ENCODE measurements around the gene TDRD7. TPM values are rescaled to one million over a fixed set of nuclear protein-coding genes. Genes with fewer than 3 reads are reported as not detected.

Gene TDRD7
- total RNA-seq, 1 experiment from 2014 or later = 2.8 TPM

- ATAC-seq (no peak), DNase-seq (ENCODE audit: low spot score) (no peak)
- CTCF ChIA-PET = interaction anchor here (0.5 to 3.5 kb wide), 3 partner anchors 9 to 832 kb away, joined by 3 to 16 read pairs (median 3); no protein-coding TSS in a partner anchor
- TF ChIP-seq EMX1 (CRISPR knock-in tag; IDR thresholded peaks at IDR 0.05) (no peak), FOXP4 (CRISPR knock-in tag; IDR thresholded peaks at IDR 0.05) (no peak), FOXP1 (CRISPR knock-in tag; IDR thresholded peaks at IDR 0.05; ENCODE audit: borderline replicate concordance) (no peak), ESRRA (CRISPR knock-in tag; IDR thresholded peaks at IDR 0.05; ENCODE audit: borderline replicate concordance) (no peak), SP1 (CRISPR knock-in tag; conservative IDR thresholded peaks at IDR 0.05) (no peak), RELA (CRISPR knock-in tag; IDR thresholded peaks at IDR 0.05; ENCODE audit: borderline replicate concordance) (no peak), HMGA2 (CRISPR knock-in tag; IDR thresholded peaks at IDR 0.05) (no peak)
- Mint-ChIP-seq H3K27ac (no peak overlapping the region), H3K4me1 (no peaks in the 10 kb centered on the region), H3K9me3 (no peaks in the 10 kb centered on the region), H3K27me3 (ENCODE audit: low read depth) (no peaks in the 10 kb centered on the region), H3K4me3 (no peak overlapping the region), H3K36me3 (no peaks in the 10 kb centered on the region)
- POLR2A ChIA-PET = no interaction called here
Measured at GRCh38 chr9:97376902-97377301, 35.0 kb upstream of the TDRD7 start.

GRCh38 chr9:97382099-97382718 is 29.7 kb upstream of the TDRD7 start:
- no peaks in the 10 kb centered on the region for H3K36me3 Mint-ChIP-seq
- no peak overlapping the region for H3K4me3 Mint-ChIP-seq
- DNase-seq (ENCODE audit: low spot score) (no peak), ATAC-seq (no peak)
- peaks cover 10% of the 10 kb centered on the region for H3K4me1 Mint-ChIP-seq
- CTCF ChIA-PET = interaction anchor here (1.2 kb wide), 1 partner anchor 17 kb away, joined by 3 read pairs; no protein-coding TSS in a partner anchor
- no peaks in the 10 kb centered on the region for H3K9me3 Mint-ChIP-seq
- POLR2A ChIA-PET = no interaction called here
- no peak overlapping the region for H3K27ac Mint-ChIP-seq
- H3K27me3 Mint-ChIP-seq (ENCODE audit: low read depth) = no peaks in the 10 kb centered on the region
- no peak for TF ChIP-seq CDX4 (CRISPR knock-in tag; IDR thresholded peaks at IDR 0.05; ENCODE audit: borderline replicate concordance)
- no peak for TF ChIP-seq HMGXB4 (CRISPR knock-in tag; IDR thresholded peaks at IDR 0.05)
- TF ChIP-seq KAT7 (CRISPR knock-in tag; IDR thresholded peaks at IDR 0.05; ENCODE audit: borderline replicate concordance) = no peak
- TF ChIP-seq MXD4 (CRISPR knock-in tag; IDR thresholded peaks at IDR 0.05; ENCODE audit: borderline replicate concordance) = no peak
- no peak for TF ChIP-seq ZBTB21 (CRISPR knock-in tag; IDR thresholded peaks at IDR 0.05; ENCODE audit: borderline replicate concordance)
- no peak for TF ChIP-seq ZNF512 (CRISPR knock-in tag; IDR thresholded peaks at IDR 0.05; ENCODE audit: borderline replicate concordance)
- TF ChIP-seq AR (CRISPR knock-in tag; IDR thresholded peaks at IDR 0.05) = no peak
- TF ChIP-seq NR3C1 (CRISPR knock-in tag; conservative IDR thresholded peaks at IDR 0.05; ENCODE audit: low read depth) = no peak
- no peak for TF ChIP-seq EMX1 (CRISPR knock-in tag; IDR thresholded peaks at IDR 0.05)

Data from WTC11 (cell line).